SK-N-SH (cell line): Measurements from ENCODE around the gene PAPSS2. TPM values are rescaled to one million over a fixed set of nuclear protein-coding genes. Genes with fewer than 3 reads are reported as not detected.
A peak's percentile ranks its signal among the peaks of the same experiment; 100 is the strongest.

Experiments
- CTCF ChIA-PET: fragments of 300-600, 350-600 bp; formaldehyde crosslinking; extraction: SDS; loops from one replicate; lab custom pipeline; 2021; lab: Yijun Ruan, JAX
- POLR2A ChIA-PET: fragments of 350-600 bp; sonication (Branson Sonifier 250); formaldehyde crosslinking; extraction: SDS; loops from one replicate; lab custom pipeline; 2020; ENCODE audit warnings: antibody characterized with exemption, inconsistent platforms; lab: Yijun Ruan, JAX
- DNase-seq: peaks from one replicate; pipeline ENCODE4 v3.0.0; 2012
- H2AFZ ChIP-seq: fragments of 200-600 bp; sonication (generic); 2 replicates; pipeline ENCODE4 v1.8.1; 2016; ENCODE audit warnings: antibody characterized with exemption, mild to moderate bottlenecking, low read depth
- H3F3A ChIP-seq: fragments of 200-600 bp; sonication (generic); replicated peaks from 2 replicates; pipeline ENCODE3; 2016; ENCODE audit warnings: antibody characterized with exemption, mild to moderate bottlenecking; ENCODE audit not compliant: insufficient read depth
- H3K27ac ChIP-seq, 2 experiments: fragments of 200-500 bp in 1 of 2; fragments of 200-600 bp in 1 of 2; sonication (Bioruptor generic) in 1 of 2; sonication (generic), shearing (Covaris generic) in 1 of 2; 2 replicates each; pipeline versions ENCODE4 v1.5.1 to v1.6.1; 2014 to 2016; ENCODE audit warnings: low read depth in 2 of 2, inconsistent platforms in 1 of 2, low read length in 1 of 2, mild to moderate bottlenecking in 1 of 2, mixed read lengths in 1 of 2
- H3K27me3 ChIP-seq: fragments of 200-600 bp; sonication (generic), shearing (Covaris generic); 2 replicates; pipeline ENCODE4 v1.6.1; 2016; ENCODE audit warnings: mixed run types; ENCODE audit not compliant: insufficient read depth
- H3K36me3 ChIP-seq, 2 experiments: fragments of 200-500 bp in 1 of 2; fragments of 200-600 bp in 1 of 2; sonication (Bioruptor generic) in 1 of 2; sonication (generic) in 1 of 2; replicated peaks in 1 of 2; 2 replicates each; pipeline versions ENCODE3 to v1.5.1; 2014 to 2016; ENCODE audit warnings: low read length in 1 of 2, mild to moderate bottlenecking in 1 of 2; ENCODE audit not compliant: insufficient read depth in 2 of 2, control insufficient read depth in 1 of 2
- H3K4me1 ChIP-seq, 2 experiments: fragments of 200-500 bp in 1 of 2; fragments of 200-600 bp in 1 of 2; sonication (Bioruptor generic) in 1 of 2; sonication (generic), shearing (Covaris generic) in 1 of 2; 2 replicates each; pipeline versions ENCODE4 v1.5.1 to v1.6.1; 2014 to 2016; ENCODE audit warnings: low read depth in 1 of 2, low read length in 1 of 2, mixed run types in 1 of 2; ENCODE audit not compliant: insufficient read depth in 2 of 2, control insufficient read depth in 1 of 2
- H3K4me2 ChIP-seq: fragments of 200-600 bp; sonication (generic), shearing (Covaris generic); 2 replicates; pipeline ENCODE4 v1.6.1; 2017; ENCODE audit warnings: mixed run types
- H3K4me3 ChIP-seq, 2 experiments: fragments of 200-500 bp in 1 of 2; fragments of 200-600 bp in 1 of 2; sonication (Bioruptor generic) in 1 of 2; sonication (generic), shearing (Covaris generic) in 1 of 2; 2 replicates each; pipeline versions ENCODE4 v1.5.1 to v1.8.1; 2014 to 2016; ENCODE audit warnings: low read depth in 2 of 2, inconsistent platforms in 1 of 2, low read length in 1 of 2, mild to moderate bottlenecking in 1 of 2, mixed read lengths in 1 of 2, moderate library complexity in 1 of 2
- H3K79me2 ChIP-seq: fragments of 200-600 bp; sonication (generic); 2 replicates; pipeline ENCODE4 v1.8.1; 2017; ENCODE audit warnings: mild to moderate bottlenecking; ENCODE audit not compliant: insufficient read depth
- H3K9ac ChIP-seq: fragments of 200-600 bp; sonication (generic); 2 replicates; pipeline ENCODE4 v1.6.1; 2017; ENCODE audit warnings: mixed run types
- H3K9me2 ChIP-seq: fragments of 200-600 bp; sonication (generic); 2 replicates; pipeline ENCODE4 v1.6.1; 2017; ENCODE audit warnings: mixed run types
- H3K9me3 ChIP-seq: fragments of 200-600 bp; sonication (generic); 2 replicates; pipeline ENCODE4 v1.6.1; 2017; ENCODE audit warnings: mixed run types, mild to moderate bottlenecking, moderate library complexity
- H4K20me1 ChIP-seq: fragments of 200-600 bp; sonication (generic); 2 replicates; pipeline ENCODE4 v1.6.1; 2017; ENCODE audit warnings: mild to moderate bottlenecking, mixed run types; ENCODE audit not compliant: insufficient read depth
- CTCF ChIP-seq: fragments of 200-600 bp; sonication (generic); IDR thresholded peaks from 2 replicates; pipeline ENCODE4 v1.6.1; 2017; ENCODE audit warnings: antibody characterized with exemption, mild to moderate bottlenecking, moderate library complexity
- EP300 ChIP-seq, 2 experiments: IDR thresholded peaks; 2 replicates each; pipeline versions ENCODE4 v1.4.0 to v1.6.1; 2012; ENCODE audit warnings: borderline replicate concordance in 1 of 2, low read depth in 1 of 2, low read length in 1 of 2
- FOSL2 ChIP-seq: IDR thresholded peaks from 2 replicates; pipeline ENCODE4 v1.4.0; 2012; ENCODE audit warnings: low read depth, mild to moderate bottlenecking, moderate library complexity, borderline replicate concordance
- FOXJ3 ChIP-seq: sonication (generic); formaldehyde crosslinking; IDR thresholded peaks from 2 replicates; pipeline ENCODE4 v1.5.1; 2020; ENCODE audit warnings: mild to moderate bottlenecking, missing genetic modification reagents
- GABPA ChIP-seq: IDR thresholded peaks from 2 replicates; pipeline ENCODE4 v1.4.0; 2012; ENCODE audit warnings: low read depth, mild to moderate bottlenecking
- GATA2 ChIP-seq: sonication (generic); formaldehyde crosslinking; IDR thresholded peaks from 2 replicates; pipeline ENCODE4 v1.5.0; 2020; ENCODE audit warnings: mild to moderate bottlenecking, missing genetic modification reagents
- NRF1 ChIP-seq: IDR thresholded peaks from 2 replicates; pipeline ENCODE4 v1.6.1; 2012; ENCODE audit warnings: low read depth, mild to moderate bottlenecking, low read length
- POLR2AphosphoS5 ChIP-seq: IDR thresholded peaks from 2 replicates; pipeline ENCODE4 v1.6.1; 2012; ENCODE audit warnings: low read depth, low read length
- RFX5 ChIP-seq: IDR thresholded peaks from 2 replicates; pipeline ENCODE4 v1.6.1; 2012; ENCODE audit warnings: mild to moderate bottlenecking, improper control_type of control experiment, low read length
- RXRA ChIP-seq: IDR thresholded peaks from 2 replicates; pipeline ENCODE4 v1.4.0; 2012; ENCODE audit warnings: low read depth, mild to moderate bottlenecking, borderline replicate concordance
- SIN3A ChIP-seq: IDR thresholded peaks from 2 replicates; pipeline ENCODE4 v1.6.1; 2012; ENCODE audit warnings: low read depth, mild to moderate bottlenecking, low read length, moderate library complexity, borderline replicate concordance
- TAF1 ChIP-seq: IDR thresholded peaks from 2 replicates; pipeline ENCODE4 v1.6.1; 2012; ENCODE audit warnings: low read depth, mild to moderate bottlenecking, low read length, moderate library complexity, borderline replicate concordance
- WGBS: methylation state at CpG from one replicate; pipeline ENCODE4 v1.1.6; 2017; ENCODE audit warnings: low lambda C conversion rate; 5-methylcytosine and 5-hydroxymethylcytosine counted together
- polyA plus RNA-seq, 3 experiments: library from polyadenylated mRNA; depleted of rRNA; stranded (reverse); fragments of >200 nt; gene quantifications; 2 replicates each; pipeline ENCODE4 v1.2.3, GENCODE V29; 2012
- TF ChIP-seq, protein P1 (sequence below): IDR thresholded peaks from 2 replicates; pipeline ENCODE4; 2012
- TF ChIP-seq, protein P2 (sequence below): fragments of 150-350 bp; IDR thresholded peaks from 2 replicates; pipeline ENCODE4 v1.6.1; 2016; ENCODE audit warnings: mild to moderate bottlenecking, low read depth, low read length

The PAPSS2 gene
- polyA plus RNA-seq, 1 of the 3 experiments (the other 2 are of a cell fraction): 50.0 TPM

- H3K9me3 ChIP-seq: no peaks in the 10 kb centered on the region
- peak overlapping the region; percentile 56; the same call in 1 of the 2 replicates for H2AFZ ChIP-seq
- H3K27me3 ChIP-seq: no peaks in the 10 kb centered on the region
- no peaks in the 10 kb centered on the region for H3K9me2 ChIP-seq
- TF ChIP-seq RXRA: no peak
- TF ChIP-seq, protein P1, sequence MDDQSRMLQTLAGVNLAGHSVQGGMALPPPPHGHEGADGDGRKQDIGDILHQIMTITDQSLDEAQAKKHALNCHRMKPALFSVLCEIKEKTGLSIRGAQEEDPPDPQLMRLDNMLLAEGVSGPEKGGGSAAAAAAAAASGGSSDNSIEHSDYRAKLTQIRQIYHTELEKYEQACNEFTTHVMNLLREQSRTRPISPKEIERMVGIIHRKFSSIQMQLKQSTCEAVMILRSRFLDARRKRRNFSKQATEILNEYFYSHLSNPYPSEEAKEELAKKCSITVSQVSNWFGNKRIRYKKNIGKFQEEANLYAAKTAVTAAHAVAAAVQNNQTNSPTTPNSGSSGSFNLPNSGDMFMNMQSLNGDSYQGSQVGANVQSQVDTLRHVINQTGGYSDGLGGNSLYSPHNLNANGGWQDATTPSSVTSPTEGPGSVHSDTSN: 0 out of 2 replicates have a peak, but pooled peaks have one; percentile 10
- POLR2A ChIA-PET: no interaction called here
- peaks cover 0 to under 1% of the 10 kb centered on the region in 2 experiments for H3K36me3 ChIP-seq
- CTCF ChIA-PET: interaction anchor here (0.8 to 6.6 kb wide), 7 partner anchors 12 to 731 kb away, joined by 3 to 49 read pairs (median 3); no protein-coding TSS in a partner anchor
- H3K9ac ChIP-seq: no peak overlapping the region
- H3K79me2 ChIP-seq: peaks cover 36% of the 10 kb centered on the region
- H3K4me1 ChIP-seq: peaks cover 4 to 10% of the 10 kb centered on the region in 2 experiments; a peak in 3 of 4 replicates
- no peak overlapping the region for H3K4me3 ChIP-seq
- H3K4me2 ChIP-seq: no peak overlapping the region
- H3F3A ChIP-seq: peaks cover 14% of the 10 kb centered on the region
- 78% methylated on average over 5 of the region's 5 CpGs for WGBS
- DNase-seq: no peak
- peak overlapping the region in 1 of 2 experiments; percentile 82; a peak in 2 of 4 replicates for H3K27ac ChIP-seq
- no peaks in the 10 kb centered on the region for H4K20me1 ChIP-seq
Observed at GRCh38 chr10:87658321-87658795, 1.3 kb upstream of the PAPSS2 start.

DNA sequence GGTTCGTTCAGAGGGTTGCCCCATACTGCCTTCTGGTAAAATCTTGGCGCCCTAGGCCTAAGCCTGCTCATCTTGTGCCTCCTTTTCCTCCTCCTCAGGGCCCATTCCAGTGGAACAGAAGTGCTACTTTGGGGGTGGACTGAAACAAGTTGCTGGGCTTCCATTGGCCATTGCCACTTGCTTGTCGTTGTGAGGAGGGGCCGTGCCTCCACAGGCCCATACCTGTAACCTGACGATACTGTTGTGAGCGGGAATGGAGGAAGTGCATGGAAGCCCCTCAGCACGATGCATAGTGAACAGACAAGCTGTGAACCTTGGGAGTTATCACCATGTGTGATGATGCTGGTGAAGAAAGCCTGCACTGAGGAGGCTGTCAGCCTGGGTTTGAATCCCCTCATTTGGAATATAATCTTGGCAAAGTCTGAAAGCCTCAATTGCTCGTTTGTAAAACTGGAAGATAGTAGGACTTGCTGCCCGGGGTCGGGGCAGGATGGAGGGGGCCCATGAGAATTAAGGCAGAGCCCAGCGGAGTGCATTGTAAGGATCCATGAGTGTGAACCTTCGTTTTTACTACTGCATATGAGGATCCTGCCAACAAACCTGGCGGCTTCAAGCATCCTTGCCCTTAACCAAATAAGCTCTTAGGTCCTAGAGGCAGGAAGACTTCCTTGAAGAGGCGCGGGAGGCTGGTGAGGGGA, 671 bp upstream of the PAPSS2 start:
- TF ChIP-seq CTCF: no peak
- TF ChIP-seq, protein P2, sequence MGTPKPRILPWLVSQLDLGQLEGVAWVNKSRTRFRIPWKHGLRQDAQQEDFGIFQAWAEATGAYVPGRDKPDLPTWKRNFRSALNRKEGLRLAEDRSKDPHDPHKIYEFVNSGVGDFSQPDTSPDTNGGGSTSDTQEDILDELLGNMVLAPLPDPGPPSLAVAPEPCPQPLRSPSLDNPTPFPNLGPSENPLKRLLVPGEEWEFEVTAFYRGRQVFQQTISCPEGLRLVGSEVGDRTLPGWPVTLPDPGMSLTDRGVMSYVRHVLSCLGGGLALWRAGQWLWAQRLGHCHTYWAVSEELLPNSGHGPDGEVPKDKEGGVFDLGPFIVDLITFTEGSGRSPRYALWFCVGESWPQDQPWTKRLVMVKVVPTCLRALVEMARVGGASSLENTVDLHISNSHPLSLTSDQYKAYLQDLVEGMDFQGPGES: no peak
- TF ChIP-seq GATA2 (CRISPR knock-in tag): no peak
- no peak for TF ChIP-seq FOXJ3 (CRISPR knock-in tag)
- TF ChIP-seq SIN3A: no peak
- TF ChIP-seq FOSL2: no peak
- no peak for TF ChIP-seq RXRA
- no peak for TF ChIP-seq NRF1
- no peak for TF ChIP-seq RFX5
- TF ChIP-seq EP300 (IDR thresholded peaks at IDR 0.05; ENCODE audit: borderline replicate concordance in 1 of 2, low read depth in 1 of 2, low read length in 1 of 2): no peak
- no peak for TF ChIP-seq POLR2AphosphoS5
- no peak for TF ChIP-seq GABPA
- no peak for TF ChIP-seq TAF1
- no peaks in the 10 kb centered on the region for H3K9me3 ChIP-seq
- H3K4me1 ChIP-seq: peaks cover 4 to 10% of the 10 kb centered on the region in 2 experiments; a peak in 3 of 4 replicates
- H2AFZ ChIP-seq: no peak overlapping the region
- H3K27me3 ChIP-seq: no peaks in the 10 kb centered on the region
- H3K9ac ChIP-seq: peak overlapping the region; percentile 97; the same call in 1 of the 2 replicates
- DNase-seq: no peak
- 91% methylated on average over 12 of the region's 15 CpGs for WGBS
- ChIA-PET POLR2A (no interaction called here), CTCF (interaction anchor here (0.6 to 6.6 kb wide), 7 partner anchors 13 to 730 kb away, joined by 3 to 49 read pairs (median 3); no protein-coding TSS in a partner anchor)
- H4K20me1 ChIP-seq: no peaks in the 10 kb centered on the region
- H3K4me2 ChIP-seq: peak overlapping the region; percentile 96
- H3F3A ChIP-seq: peaks cover 14% of the 10 kb centered on the region
- peaks cover 0 to 3% of the 10 kb centered on the region in 2 experiments for H3K36me3 ChIP-seq
- no peaks in the 10 kb centered on the region for H3K9me2 ChIP-seq
- peak overlapping the region in 1 of 2 experiments; percentile 86; a peak in 2 of 4 replicates for H3K4me3 ChIP-seq
- peak overlapping the region in 1 of 2 experiments; percentile 82; a peak in 2 of 4 replicates for H3K27ac ChIP-seq
- peaks cover 42% of the 10 kb centered on the region for H3K79me2 ChIP-seq
